ENCODE results near the gene PITPNM3.

DNA sequence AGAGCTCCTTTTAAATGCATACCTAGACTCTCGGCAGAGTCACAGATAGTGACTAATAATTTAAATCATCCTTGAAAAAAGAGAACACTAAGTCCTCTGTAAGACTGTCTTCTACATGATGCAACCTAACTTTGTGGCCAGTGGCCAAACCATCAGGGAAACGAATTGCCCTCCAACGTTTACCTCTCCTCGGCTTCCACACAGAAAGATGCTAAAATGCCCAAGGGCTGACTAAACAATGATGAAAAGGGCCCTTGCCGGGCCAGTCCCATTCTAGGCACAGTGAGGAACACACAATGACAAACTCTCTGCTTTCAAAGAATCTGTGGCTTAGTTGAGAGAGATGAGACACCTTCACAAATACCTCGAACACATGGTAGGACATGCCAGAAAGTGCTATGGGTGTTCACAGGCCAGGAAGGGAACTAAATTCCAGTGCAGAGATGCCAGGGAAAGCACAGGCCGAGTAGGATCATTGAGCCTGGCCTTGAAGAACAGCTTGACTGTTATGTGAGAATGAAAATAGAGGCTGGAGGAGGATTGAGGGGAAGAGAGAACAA is 35.3 kb upstream of the PITPNM3 start:
- TF ChIP-seq, protein P1, sequence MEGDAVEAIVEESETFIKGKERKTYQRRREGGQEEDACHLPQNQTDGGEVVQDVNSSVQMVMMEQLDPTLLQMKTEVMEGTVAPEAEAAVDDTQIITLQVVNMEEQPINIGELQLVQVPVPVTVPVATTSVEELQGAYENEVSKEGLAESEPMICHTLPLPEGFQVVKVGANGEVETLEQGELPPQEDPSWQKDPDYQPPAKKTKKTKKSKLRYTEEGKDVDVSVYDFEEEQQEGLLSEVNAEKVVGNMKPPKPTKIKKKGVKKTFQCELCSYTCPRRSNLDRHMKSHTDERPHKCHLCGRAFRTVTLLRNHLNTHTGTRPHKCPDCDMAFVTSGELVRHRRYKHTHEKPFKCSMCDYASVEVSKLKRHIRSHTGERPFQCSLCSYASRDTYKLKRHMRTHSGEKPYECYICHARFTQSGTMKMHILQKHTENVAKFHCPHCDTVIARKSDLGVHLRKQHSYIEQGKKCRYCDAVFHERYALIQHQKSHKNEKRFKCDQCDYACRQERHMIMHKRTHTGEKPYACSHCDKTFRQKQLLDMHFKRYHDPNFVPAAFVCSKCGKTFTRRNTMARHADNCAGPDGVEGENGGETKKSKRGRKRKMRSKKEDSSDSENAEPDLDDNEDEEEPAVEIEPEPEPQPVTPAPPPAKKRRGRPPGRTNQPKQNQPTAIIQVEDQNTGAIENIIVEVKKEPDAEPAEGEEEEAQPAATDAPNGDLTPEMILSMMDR (conservative IDR thresholded peaks at IDR 0.05; ENCODE audit: low read depth in 2 of 2) = no peak
- TF ChIP-seq POLR2AphosphoS5 (IDR thresholded peaks at IDR 0.05; ENCODE audit: low read depth) (no peak), EZH2phosphoT487 (IDR thresholded peaks at IDR 0.05; ENCODE audit: unreplicated experiment) (no peak), EZH2 (IDR thresholded peaks at IDR 0.05; ENCODE audit: low read depth, unreplicated experiment) (no peak), NANOG (IDR thresholded peaks at IDR 0.05; ENCODE audit: borderline replicate concordance) (no peak), JUNB (IDR thresholded peaks at IDR 0.05; ENCODE audit: unreplicated experiment) (no peak), ZNF331 (CRISPR knock-in tag; IDR thresholded peaks at IDR 0.05; ENCODE audit: low read depth) (no peak), STAT1 (IDR thresholded peaks at IDR 0.05; ENCODE audit: unreplicated experiment) (no peak), CREB1 (CRISPR knock-in tag; IDR thresholded peaks at IDR 0.05; ENCODE audit: low read depth) (no peak), ZNF114 (CRISPR knock-in tag; IDR thresholded peaks at IDR 0.05) (no peak)
- TF ChIP-seq, protein P2, sequence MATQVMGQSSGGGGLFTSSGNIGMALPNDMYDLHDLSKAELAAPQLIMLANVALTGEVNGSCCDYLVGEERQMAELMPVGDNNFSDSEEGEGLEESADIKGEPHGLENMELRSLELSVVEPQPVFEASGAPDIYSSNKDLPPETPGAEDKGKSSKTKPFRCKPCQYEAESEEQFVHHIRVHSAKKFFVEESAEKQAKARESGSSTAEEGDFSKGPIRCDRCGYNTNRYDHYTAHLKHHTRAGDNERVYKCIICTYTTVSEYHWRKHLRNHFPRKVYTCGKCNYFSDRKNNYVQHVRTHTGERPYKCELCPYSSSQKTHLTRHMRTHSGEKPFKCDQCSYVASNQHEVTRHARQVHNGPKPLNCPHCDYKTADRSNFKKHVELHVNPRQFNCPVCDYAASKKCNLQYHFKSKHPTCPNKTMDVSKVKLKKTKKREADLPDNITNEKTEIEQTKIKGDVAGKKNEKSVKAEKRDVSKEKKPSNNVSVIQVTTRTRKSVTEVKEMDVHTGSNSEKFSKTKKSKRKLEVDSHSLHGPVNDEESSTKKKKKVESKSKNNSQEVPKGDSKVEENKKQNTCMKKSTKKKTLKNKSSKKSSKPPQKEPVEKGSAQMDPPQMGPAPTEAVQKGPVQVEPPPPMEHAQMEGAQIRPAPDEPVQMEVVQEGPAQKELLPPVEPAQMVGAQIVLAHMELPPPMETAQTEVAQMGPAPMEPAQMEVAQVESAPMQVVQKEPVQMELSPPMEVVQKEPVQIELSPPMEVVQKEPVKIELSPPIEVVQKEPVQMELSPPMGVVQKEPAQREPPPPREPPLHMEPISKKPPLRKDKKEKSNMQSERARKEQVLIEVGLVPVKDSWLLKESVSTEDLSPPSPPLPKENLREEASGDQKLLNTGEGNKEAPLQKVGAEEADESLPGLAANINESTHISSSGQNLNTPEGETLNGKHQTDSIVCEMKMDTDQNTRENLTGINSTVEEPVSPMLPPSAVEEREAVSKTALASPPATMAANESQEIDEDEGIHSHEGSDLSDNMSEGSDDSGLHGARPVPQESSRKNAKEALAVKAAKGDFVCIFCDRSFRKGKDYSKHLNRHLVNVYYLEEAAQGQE (IDR thresholded peaks at IDR 0.05; ENCODE audit: unreplicated experiment) = no peak
- TF ChIP-seq, protein P3, sequence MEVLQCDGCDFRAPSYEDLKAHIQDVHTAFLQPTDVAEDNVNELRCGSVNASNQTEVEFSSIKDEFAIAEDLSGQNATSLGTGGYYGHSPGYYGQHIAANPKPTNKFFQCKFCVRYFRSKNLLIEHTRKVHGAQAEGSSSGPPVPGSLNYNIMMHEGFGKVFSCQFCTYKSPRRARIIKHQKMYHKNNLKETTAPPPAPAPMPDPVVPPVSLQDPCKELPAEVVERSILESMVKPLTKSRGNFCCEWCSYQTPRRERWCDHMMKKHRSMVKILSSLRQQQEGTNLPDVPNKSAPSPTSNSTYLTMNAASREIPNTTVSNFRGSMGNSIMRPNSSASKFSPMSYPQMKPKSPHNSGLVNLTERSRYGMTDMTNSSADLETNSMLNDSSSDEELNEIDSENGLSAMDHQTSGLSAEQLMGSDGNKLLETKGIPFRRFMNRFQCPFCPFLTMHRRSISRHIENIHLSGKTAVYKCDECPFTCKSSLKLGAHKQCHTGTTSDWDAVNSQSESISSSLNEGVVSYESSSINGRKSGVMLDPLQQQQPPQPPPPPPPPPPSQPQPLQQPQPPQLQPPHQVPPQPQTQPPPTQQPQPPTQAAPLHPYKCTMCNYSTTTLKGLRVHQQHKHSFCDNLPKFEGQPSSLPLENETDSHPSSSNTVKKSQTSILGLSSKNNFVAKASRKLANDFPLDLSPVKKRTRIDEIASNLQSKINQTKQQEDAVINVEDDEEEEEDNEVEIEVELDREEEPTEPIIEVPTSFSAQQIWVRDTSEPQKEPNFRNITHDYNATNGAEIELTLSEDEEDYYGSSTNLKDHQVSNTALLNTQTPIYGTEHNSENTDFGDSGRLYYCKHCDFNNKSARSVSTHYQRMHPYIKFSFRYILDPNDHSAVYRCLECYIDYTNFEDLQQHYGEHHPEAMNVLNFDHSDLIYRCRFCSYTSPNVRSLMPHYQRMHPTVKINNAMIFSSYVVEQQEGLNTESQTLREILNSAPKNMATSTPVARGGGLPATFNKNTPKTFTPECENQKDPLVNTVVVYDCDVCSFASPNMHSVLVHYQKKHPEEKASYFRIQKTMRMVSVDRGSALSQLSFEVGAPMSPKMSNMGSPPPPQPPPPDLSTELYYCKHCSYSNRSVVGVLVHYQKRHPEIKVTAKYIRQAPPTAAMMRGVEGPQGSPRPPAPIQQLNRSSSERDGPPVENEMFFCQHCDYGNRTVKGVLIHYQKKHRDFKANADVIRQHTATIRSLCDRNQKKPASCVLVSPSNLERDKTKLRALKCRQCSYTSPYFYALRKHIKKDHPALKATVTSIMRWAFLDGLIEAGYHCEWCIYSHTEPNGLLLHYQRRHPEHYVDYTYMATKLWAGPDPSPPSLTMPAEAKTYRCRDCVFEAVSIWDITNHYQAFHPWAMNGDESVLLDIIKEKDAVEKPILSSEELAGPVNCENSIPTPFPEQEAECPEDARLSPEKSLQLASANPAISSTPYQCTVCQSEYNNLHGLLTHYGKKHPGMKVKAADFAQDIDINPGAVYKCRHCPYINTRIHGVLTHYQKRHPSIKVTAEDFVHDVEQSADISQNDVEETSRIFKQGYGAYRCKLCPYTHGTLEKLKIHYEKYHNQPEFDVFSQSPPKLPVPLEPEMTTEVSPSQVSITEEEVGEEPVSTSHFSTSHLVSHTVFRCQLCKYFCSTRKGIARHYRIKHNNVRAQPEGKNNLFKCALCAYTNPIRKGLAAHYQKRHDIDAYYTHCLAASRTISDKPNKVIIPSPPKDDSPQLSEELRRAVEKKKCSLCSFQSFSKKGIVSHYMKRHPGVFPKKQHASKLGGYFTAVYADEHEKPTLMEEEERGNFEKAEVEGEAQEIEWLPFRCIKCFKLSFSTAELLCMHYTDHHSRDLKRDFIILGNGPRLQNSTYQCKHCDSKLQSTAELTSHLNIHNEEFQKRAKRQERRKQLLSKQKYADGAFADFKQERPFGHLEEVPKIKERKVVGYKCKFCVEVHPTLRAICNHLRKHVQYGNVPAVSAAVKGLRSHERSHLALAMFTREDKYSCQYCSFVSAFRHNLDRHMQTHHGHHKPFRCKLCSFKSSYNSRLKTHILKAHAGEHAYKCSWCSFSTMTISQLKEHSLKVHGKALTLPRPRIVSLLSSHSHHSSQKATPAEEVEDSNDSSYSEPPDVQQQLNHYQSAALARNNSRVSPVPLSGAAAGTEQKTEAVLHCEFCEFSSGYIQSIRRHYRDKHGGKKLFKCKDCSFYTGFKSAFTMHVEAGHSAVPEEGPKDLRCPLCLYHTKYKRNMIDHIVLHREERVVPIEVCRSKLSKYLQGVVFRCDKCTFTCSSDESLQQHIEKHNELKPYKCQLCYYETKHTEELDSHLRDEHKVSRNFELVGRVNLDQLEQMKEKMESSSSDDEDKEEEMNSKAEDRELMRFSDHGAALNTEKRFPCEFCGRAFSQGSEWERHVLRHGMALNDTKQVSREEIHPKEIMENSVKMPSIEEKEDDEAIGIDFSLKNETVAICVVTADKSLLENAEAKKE (CRISPR knock-in tag; IDR thresholded peaks at IDR 0.05) = no peak
- TF ChIP-seq, protein P4, sequence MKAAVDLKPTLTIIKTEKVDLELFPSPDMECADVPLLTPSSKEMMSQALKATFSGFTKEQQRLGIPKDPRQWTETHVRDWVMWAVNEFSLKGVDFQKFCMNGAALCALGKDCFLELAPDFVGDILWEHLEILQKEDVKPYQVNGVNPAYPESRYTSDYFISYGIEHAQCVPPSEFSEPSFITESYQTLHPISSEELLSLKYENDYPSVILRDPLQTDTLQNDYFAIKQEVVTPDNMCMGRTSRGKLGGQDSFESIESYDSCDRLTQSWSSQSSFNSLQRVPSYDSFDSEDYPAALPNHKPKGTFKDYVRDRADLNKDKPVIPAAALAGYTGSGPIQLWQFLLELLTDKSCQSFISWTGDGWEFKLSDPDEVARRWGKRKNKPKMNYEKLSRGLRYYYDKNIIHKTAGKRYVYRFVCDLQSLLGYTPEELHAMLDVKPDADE (IDR thresholded peaks at IDR 0.05) = no peak
